HG02981 (cell line): ENCODE data around the gene COA6.

Experiments used
- ATAC-seq: cut with Tn5 transposase; IDR thresholded peaks from one replicate; pipeline ENCODE4 v1.9.1; 2021; ENCODE audit warnings: mild to moderate bottlenecking, moderate library complexity; ENCODE audit not compliant: unreplicated experiment

The COA6 gene

GRCh38 chr1:234408757-234409156 lies 35.5 kb downstream of the COA6 start:
- no peak for ATAC-seq

- no peak for ATAC-seq
Measured at GRCh38 chr1:234409328-234409727, 36.1 kb downstream of the COA6 start.

- ATAC-seq = no peak
Measured at GRCh38 chr1:234412830-234413229, 39.6 kb downstream of the COA6 start.

- ATAC-seq = no peak
Measured at GRCh38 chr1:234413485-234413884, 40.2 kb downstream of the COA6 start.

GRCh38 chr1:234413990-234414389 lies 40.7 kb downstream of the COA6 start:
- ATAC-seq = no peak

- no peak for ATAC-seq
Measured at GRCh38 chr1:234427950-234428646, 54.8 kb downstream of the COA6 start.

GRCh38 chr1:234429434-234429806 lies 56.2 kb downstream of the COA6 start:
- ATAC-seq = no peak

- ATAC-seq = no peak
Measured at GRCh38 chr1:234430691-234431090, 57.4 kb downstream of the COA6 start.

- no peak for ATAC-seq
Measured at GRCh38 chr1:234431255-234431654, 58.0 kb downstream of the COA6 start.

- peak; percentile 67 for ATAC-seq
Measured at GRCh38 chr1:234433563-234434285, 60.5 kb downstream of the COA6 start.
